Loucy (cell line): ENCODE results near the gene TSPAN32.

Source experiments
- EZH2phosphoT487 ChIP-seq: fragments of 200-600 bp; IDR thresholded peaks from 2 replicates; pipeline ENCODE4 v1.6.1; 2018; ENCODE audit warnings: antibody characterized with exemption, mild to moderate bottlenecking, moderate library complexity, borderline replicate concordance
- TF ChIP-seq, protein P1 (sequence below): fragments of 200-600 bp; sonication (generic); conservative IDR thresholded peaks from 2 replicates; pipeline ENCODE4 v1.5.1; 2014; ENCODE audit warnings: mild to moderate bottlenecking, antibody characterized with exemption, low read length

DNA sequence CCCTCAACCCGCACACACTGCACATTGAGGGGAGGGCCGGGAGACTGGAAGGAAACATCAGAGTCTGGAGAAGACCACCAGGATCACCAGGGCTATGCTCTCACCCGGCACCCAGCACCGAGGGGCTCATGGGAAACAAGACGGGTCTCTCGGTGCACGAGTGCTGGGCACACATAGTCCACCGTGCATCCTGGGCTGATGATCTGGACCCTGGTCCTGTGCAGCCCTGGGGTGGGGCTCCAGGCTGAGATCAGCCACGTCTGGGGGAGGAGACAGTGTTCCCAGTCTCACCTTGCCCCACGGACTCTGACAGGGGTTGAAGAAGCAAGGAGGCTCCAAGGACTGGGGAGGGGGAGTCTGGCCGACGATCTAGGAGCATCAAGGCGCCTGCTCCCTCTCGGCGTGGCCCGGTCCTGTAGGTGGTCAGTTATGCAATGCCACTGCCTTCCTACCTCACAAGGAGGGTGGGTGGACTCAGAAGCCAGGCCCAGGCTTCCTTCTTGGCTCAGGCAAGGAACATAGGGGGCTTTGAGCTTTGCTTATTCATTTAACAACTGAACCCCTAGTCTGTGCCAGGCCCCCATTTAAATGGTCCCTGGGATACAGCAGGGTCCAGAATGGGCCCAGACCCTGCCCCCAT, 63.9 kb downstream of the TSPAN32 start:
- TF ChIP-seq, protein P1, sequence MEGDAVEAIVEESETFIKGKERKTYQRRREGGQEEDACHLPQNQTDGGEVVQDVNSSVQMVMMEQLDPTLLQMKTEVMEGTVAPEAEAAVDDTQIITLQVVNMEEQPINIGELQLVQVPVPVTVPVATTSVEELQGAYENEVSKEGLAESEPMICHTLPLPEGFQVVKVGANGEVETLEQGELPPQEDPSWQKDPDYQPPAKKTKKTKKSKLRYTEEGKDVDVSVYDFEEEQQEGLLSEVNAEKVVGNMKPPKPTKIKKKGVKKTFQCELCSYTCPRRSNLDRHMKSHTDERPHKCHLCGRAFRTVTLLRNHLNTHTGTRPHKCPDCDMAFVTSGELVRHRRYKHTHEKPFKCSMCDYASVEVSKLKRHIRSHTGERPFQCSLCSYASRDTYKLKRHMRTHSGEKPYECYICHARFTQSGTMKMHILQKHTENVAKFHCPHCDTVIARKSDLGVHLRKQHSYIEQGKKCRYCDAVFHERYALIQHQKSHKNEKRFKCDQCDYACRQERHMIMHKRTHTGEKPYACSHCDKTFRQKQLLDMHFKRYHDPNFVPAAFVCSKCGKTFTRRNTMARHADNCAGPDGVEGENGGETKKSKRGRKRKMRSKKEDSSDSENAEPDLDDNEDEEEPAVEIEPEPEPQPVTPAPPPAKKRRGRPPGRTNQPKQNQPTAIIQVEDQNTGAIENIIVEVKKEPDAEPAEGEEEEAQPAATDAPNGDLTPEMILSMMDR: no peak
- TF ChIP-seq EZH2phosphoT487: no peak
